Right lobe of liver (tissue), 6 donors: ENCODE results near the gene KMT2A. TPM values are rescaled to one million over a fixed set of nuclear protein-coding genes. Genes with fewer than 3 reads are reported as not detected.
A peak's percentile ranks its signal among the peaks of the same experiment; 100 is the strongest.

Source experiments
- ATAC-seq, 4 donors: fragments of 200-7000 bp; cut with Tn5 transposase; one replicate each; pipeline ENCODE4 v1.9.1; 2020; ENCODE audit warnings: mild to moderate bottlenecking in 4 of 4, moderate library complexity in 4 of 4
- DNase-seq, 3 donors: peaks; one replicate each; pipeline ENCODE4 v3.0.0-alpha.2; 2020
- H3K27ac ChIP-seq, 3 donors: fragments of 200-600 bp; one replicate each; pipeline ENCODE4 v1.8.0; 2022
- H3K27me3 ChIP-seq, 2 donors: fragments of 200-600 bp; one replicate each; pipeline ENCODE4 v1.8.0; 2022
- H3K36me3 ChIP-seq, 4 donors: fragments of 200-600 bp; sonication (generic) in 1 of 4; one replicate each; pipeline versions ENCODE4 v1.5.1 to v1.8.0; 2017 to 2022; ENCODE audit warnings: control low read depth in 1 of 4
- H3K4me1 ChIP-seq, 4 donors: fragments of 200-600 bp; sonication (generic) in 1 of 4; one replicate each; pipeline versions ENCODE4 v1.5.1 to v1.8.0; 2017 to 2022; ENCODE audit warnings: control low read depth in 1 of 4
- H3K4me3 ChIP-seq, 3 donors: fragments of 200-600 bp; one replicate each; pipeline ENCODE4 v1.8.0; 2022
- H3K9me3 ChIP-seq, 4 donors: fragments of 200-600 bp; sonication (generic) in 1 of 4; one replicate each; pipeline versions ENCODE4 v1.5.1 to v1.8.0; 2017 to 2022; ENCODE audit warnings: control low read depth in 1 of 4
- CTCF ChIP-seq, 4 donors: fragments of 200-600 bp in 3 of 4; fragments of 450-650 bp in 1 of 4; IDR thresholded peaks; one replicate each; pipeline versions ENCODE4 v1.5.1 to v1.8.0; 2016 to 2022; ENCODE audit warnings: antibody characterized with exemption in 4 of 4, mild to moderate bottlenecking in 2 of 4
- POLR2A ChIP-seq: fragments of 450-650 bp; IDR thresholded peaks from one replicate; pipeline ENCODE4 v1.6.1; 2017; ENCODE audit warnings: antibody characterized with exemption, mild to moderate bottlenecking
- WGBS: methylation state at CpG from one replicate; pipeline ENCODE4 v1.1.6; 2018; ENCODE audit warnings: low coverage, low lambda C conversion rate; ENCODE audit not compliant: insufficient coverage; ENCODE audit errors: missing lambda C conversion rate; 5-methylcytosine and 5-hydroxymethylcytosine counted together
- intact Hi-C, 2 donors: fragments of 100-400 bp; cut with DNase I; formaldehyde crosslinking; loops; one replicate each; pipeline versions ENCODE4 v1.11.2 to v1.14.1; 2022
- total RNA-seq, 6 experiments: library from RNA; depleted of rRNA in 2 of 6; stranded (reverse); fragments of >200 nt in 2 of 6; fragmentation: NEBNext Ultra II Directional in 3 of 6; extraction: Animal tissue kit (Norgen Biotek cat#: 25700) in 3 of 6; gene quantifications; one replicate each; pipeline versions ENCODE4 v1.1.0 to v1.2.4, GENCODE V29; 2016 to 2023
- donor health status: DM: no; HTN: yes; CAD: no.
- donor health status: DM: no; HTN: no; CAD: no.
- donor health status: DM: no; HTN: no; CAD: no.
- donor health status: DM: no; HTN: yes; CAD: no.
- donor health status: DM: no; HTN: yes; CAD: no.

The KMT2A gene
- total RNA-seq, 6 experiments from 2014 or later = 15.5 to 24.9 (median 19.5) TPM

- Histone ChIP-seq H3K36me3 (peaks cover 0 to 99% (median 55%) of the 10 kb centered on the region in 4 donors), H3K4me1 (no peaks in the 10 kb centered on the region)
- intact Hi-C loops = loop anchor here in 1 of 2 donors (10.0 kb wide), 1 partner anchor 118 kb away; no protein-coding TSS in a partner anchor
These were observed 66.9 kb downstream of the KMT2A start for GRCh38 chr11:118503216-118503615.

GRCh38 chr11:118511601-118512000 lies 75.3 kb downstream of the KMT2A start:
- Histone ChIP-seq H3K36me3 (peaks cover 10 to 87% (median 36%) of the 10 kb centered on the region in 4 donors), H3K4me3 (no peak overlapping the region), H3K27me3 (no peaks in the 10 kb centered on the region), H3K27ac (no peak overlapping the region), H3K4me1 (no peaks in the 10 kb centered on the region), H3K9me3 (no peaks in the 10 kb centered on the region)
- DNase-seq = no peak
- TF ChIP-seq CTCF (IDR thresholded peaks at IDR 0.05) (no peak), POLR2A (no peak)
- ATAC-seq = no peak
- intact Hi-C loops = no loop called here
- 81% methylated on average over 5 of the region's 5 CpGs for WGBS

More at GRCh38 chr11:118503216-118503615, 66.9 kb downstream of the KMT2A start:
- 32% methylated on average over 2 of the region's 3 CpGs for WGBS
- DNase-seq = no peak
- no peaks in the 10 kb centered on the region for H3K27me3 ChIP-seq
- ATAC-seq = no peak
- no peak overlapping the region for H3K4me3 ChIP-seq
- no peaks in the 10 kb centered on the region for H3K9me3 ChIP-seq
- H3K27ac ChIP-seq = no peak overlapping the region
- no peak for TF ChIP-seq CTCF (IDR thresholded peaks at IDR 0.05)
- no peak for TF ChIP-seq POLR2A

GRCh38 chr11:118514103-118514502 lies 77.8 kb downstream of the KMT2A start:
- H3K27ac ChIP-seq = no peak overlapping the region
- TF ChIP-seq POLR2A = no peak
- no peak for TF ChIP-seq CTCF (IDR thresholded peaks at IDR 0.05)
- WGBS = 77% methylated on average over 7 of the region's 7 CpGs

GRCh38 chr11:118519549-118519948 lies 83.3 kb downstream of the KMT2A start:
- 12% methylated on average over 5 of the region's 6 CpGs for WGBS
- TF ChIP-seq POLR2A (no peak), CTCF (IDR thresholded peaks at IDR 0.05) (no peak)
- H3K9me3 ChIP-seq = no peaks in the 10 kb centered on the region
- intact Hi-C loops = no loop called here
- peaks cover 0 to 53% (median 20%) of the 10 kb centered on the region in 4 donors for H3K36me3 ChIP-seq
- DNase-seq (peak in 2 of 3 donors; percentile 82 to 87), ATAC-seq (peak; percentile 84 to 92 (median 89))
- peak overlapping the region in 2 of 3 donors; percentile 19 to 46 for H3K4me3 ChIP-seq
- H3K27ac ChIP-seq = peak overlapping the region in 2 of 3 donors; percentile 61 to 82
- no peaks in the 10 kb centered on the region for H3K27me3 ChIP-seq
- peaks cover 0 to 50% (median 7%) of the 10 kb centered on the region in 4 donors for H3K4me1 ChIP-seq

More at GRCh38 chr11:118514103-118514502, 77.8 kb downstream of the KMT2A start:
- no peak for ATAC-seq
- intact Hi-C loops = no loop called here
- no peak overlapping the region for H3K4me3 ChIP-seq
- no peaks in the 10 kb centered on the region for H3K9me3 ChIP-seq
- H3K36me3 ChIP-seq = peaks cover 6 to 79% (median 28%) of the 10 kb centered on the region in 4 donors
- no peaks in the 10 kb centered on the region for H3K27me3 ChIP-seq
- H3K4me1 ChIP-seq = peaks cover 0 to 4% (median 2%) of the 10 kb centered on the region in 4 donors
- no peak for DNase-seq
